ENCODE data around the gene MEIS2. TPM values are rescaled to one million over a fixed set of nuclear protein-coding genes. Genes with fewer than 3 reads are reported as not detected.

The MEIS2 gene
- total and polyA plus RNA-seq, 2 of the 13 experiments (the other 11 are each of a cell fraction or from before 2014, with no cell fraction given) = 10.7 to 12.4 TPM

- TF ChIP-seq ZNF781 (CRISPR knock-in tag; IDR thresholded peaks at IDR 0.05; ENCODE audit: borderline replicate concordance, not compliant biosample characterization) (no peak), ZNF83 (CRISPR knock-in tag; IDR thresholded peaks at IDR 0.05; ENCODE audit: borderline replicate concordance) (no peak), TAF1 (CRISPR knock-in tag; IDR thresholded peaks at IDR 0.05) (peak; percentile 91), SMYD3 (CRISPR knock-in tag; IDR thresholded peaks at IDR 0.05) (no peak), ZC3H13 (CRISPR knock-in tag; IDR thresholded peaks at IDR 0.05) (no peak), CBX5 (CRISPR knock-in tag; IDR thresholded peaks at IDR 0.05; ENCODE audit: borderline replicate concordance) (no peak), ZNF296 (CRISPR knock-in tag; conservative IDR thresholded peaks at IDR 0.05) (no peak), ZNF546 (CRISPR knock-in tag; conservative IDR thresholded peaks at IDR 0.05) (no peak), TAF15 (IDR thresholded peaks at IDR 0.05; ENCODE audit: low read depth, low read length, poor library complexity, severe bottlenecking) (peak; percentile 37), SP2 (CRISPR knock-in tag; IDR thresholded peaks at IDR 0.05) (no peak), ZBTB8A (CRISPR knock-in tag; IDR thresholded peaks at IDR 0.05; ENCODE audit: borderline replicate concordance, low read depth) (no peak), JUND (CRISPR knock-in tag; IDR thresholded peaks at IDR 0.05) (no peak), HOXA3 (CRISPR knock-in tag; IDR thresholded peaks at IDR 0.05) (peak; percentile 48; the same call in 1 of the 2 replicates), RNF219 (CRISPR knock-in tag; IDR thresholded peaks at IDR 0.05) (no peak), MEIS1 (CRISPR knock-in tag; IDR thresholded peaks at IDR 0.05; ENCODE audit: borderline replicate concordance) (no peak), NR3C1 (CRISPR knock-in tag; IDR thresholded peaks at IDR 0.05) (no peak), ZNF234 (CRISPR knock-in tag; conservative IDR thresholded peaks at IDR 0.05) (no peak), YEATS4 (CRISPR knock-in tag; IDR thresholded peaks at IDR 0.05; ENCODE audit: borderline replicate concordance) (peak; percentile 37; the same call in 1 of the 2 replicates), MIER3 (CRISPR knock-in tag; IDR thresholded peaks at IDR 0.05; ENCODE audit: borderline replicate concordance) (no peak), TSC22D2 (CRISPR knock-in tag; IDR thresholded peaks at IDR 0.05; ENCODE audit: borderline replicate concordance) (no peak), MTA3 (CRISPR knock-in tag; IDR thresholded peaks at IDR 0.05) (no peak)
- TF ChIP-seq, protein P1, sequence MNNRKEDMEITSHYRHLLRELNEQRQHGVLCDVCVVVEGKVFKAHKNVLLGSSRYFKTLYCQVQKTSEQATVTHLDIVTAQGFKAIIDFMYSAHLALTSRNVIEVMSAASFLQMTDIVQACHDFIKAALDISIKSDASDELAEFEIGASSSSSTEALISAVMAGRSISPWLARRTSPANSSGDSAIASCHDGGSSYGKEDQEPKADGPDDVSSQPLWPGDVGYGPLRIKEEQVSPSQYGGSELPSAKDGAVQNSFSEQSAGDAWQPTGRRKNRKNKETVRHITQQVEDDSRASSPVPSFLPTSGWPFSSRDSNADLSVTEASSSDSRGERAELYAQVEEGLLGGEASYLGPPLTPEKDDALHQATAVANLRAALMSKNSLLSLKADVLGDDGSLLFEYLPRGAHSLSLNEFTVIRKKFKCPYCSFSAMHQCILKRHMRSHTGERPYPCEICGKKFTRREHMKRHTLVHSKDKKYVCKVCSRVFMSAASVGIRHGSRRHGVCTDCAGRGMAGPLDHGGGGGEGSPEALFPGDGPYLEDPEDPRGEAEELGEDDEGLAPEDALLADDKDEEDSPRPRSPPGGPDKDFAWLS (CRISPR knock-in tag; IDR thresholded peaks at IDR 0.05; ENCODE audit: borderline replicate concordance) = no peak
- TF ChIP-seq, protein P2, sequence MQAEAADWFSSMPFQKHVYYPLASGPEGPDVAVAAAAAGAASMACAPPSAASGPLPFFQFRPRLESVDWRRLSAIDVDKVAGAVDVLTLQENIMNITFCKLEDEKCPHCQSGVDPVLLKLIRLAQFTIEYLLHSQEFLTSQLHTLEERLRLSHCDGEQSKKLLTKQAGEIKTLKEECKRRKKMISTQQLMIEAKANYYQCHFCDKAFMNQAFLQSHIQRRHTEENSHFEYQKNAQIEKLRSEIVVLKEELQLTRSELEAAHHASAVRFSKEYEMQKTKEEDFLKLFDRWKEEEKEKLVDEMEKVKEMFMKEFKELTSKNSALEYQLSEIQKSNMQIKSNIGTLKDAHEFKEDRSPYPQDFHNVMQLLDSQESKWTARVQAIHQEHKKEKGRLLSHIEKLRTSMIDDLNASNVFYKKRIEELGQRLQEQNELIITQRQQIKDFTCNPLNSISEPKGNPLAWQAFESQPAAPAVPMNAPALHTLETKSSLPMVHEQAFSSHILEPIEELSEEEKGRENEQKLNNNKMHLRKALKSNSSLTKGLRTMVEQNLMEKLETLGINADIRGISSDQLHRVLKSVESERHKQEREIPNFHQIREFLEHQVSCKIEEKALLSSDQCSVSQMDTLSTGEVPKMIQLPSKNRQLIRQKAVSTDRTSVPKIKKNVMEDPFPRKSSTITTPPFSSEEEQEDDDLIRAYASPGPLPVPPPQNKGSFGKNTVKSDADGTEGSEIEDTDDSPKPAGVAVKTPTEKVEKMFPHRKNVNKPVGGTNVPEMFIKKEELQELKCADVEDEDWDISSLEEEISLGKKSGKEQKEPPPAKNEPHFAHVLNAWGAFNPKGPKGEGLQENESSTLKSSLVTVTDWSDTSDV (CRISPR knock-in tag; IDR thresholded peaks at IDR 0.05) = no peak
Observed at GRCh38 chr15:37100109-37100965, at the start of gene MEIS2 (continued).

All from HepG2 (cell line).